NCI-H446 treated with DMSO at 0.1 percent for 48 hours (cell line): ENCODE measurements around the gene PAQR5.

Experiments
- DNase-seq: peaks from one replicate; lab custom pipeline; 2025; lab: John Stamatoyannopoulos, UW

The PAQR5 gene

DNA sequence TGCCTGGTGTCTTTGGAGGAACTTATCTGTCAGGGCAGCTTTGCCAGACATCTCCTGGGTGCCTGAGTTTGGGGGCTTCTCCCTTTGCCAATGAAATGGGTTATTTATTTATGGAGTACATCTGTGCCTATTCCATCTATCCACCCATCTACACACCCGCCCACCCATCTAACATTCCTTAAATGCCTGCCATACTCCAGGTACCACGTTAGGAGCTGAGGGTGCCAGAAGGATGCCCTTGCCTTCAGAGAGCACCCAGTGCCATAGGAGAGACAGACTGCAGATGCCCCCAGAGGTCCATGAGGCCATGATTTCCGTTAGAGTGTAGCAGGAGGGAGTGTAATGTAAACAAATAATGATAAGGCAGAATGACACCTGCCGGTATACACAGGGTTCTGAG lies 93.6 kb downstream of the PAQR5 start:
- no peak for DNase-seq

DNA sequence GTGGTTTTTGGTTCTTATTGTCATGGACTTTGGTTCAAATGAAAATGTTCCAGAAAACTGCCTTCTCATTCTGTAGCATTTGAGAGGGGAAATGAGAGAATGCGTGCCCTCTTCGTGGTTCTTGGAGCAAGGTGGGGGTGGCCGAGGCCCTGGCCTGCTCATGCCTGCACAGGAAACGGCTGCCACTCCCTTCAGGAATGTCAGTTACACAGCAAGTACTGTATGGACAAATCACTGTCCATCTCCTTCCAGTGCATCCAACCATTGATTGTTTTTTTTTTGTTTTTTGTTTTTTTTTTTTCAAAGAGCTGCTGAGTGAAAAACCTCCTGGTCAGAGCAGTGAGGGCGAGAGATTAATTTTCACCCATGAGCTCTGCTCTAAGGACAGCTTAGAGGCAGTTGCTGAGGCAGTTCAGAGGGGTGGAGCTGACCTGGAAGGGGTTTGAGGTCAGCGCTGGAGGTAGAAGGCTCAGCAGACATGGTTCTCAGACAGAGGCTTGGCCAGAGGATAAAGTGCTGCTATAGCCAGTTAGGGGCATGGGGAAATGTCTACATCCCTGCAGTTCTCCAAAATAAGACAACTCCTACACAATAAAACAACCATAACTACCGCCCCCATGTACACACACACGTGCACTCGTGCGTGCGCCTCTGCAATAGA lies 95.2 kb downstream of the PAQR5 start:
- DNase-seq, result no peak

DNA sequence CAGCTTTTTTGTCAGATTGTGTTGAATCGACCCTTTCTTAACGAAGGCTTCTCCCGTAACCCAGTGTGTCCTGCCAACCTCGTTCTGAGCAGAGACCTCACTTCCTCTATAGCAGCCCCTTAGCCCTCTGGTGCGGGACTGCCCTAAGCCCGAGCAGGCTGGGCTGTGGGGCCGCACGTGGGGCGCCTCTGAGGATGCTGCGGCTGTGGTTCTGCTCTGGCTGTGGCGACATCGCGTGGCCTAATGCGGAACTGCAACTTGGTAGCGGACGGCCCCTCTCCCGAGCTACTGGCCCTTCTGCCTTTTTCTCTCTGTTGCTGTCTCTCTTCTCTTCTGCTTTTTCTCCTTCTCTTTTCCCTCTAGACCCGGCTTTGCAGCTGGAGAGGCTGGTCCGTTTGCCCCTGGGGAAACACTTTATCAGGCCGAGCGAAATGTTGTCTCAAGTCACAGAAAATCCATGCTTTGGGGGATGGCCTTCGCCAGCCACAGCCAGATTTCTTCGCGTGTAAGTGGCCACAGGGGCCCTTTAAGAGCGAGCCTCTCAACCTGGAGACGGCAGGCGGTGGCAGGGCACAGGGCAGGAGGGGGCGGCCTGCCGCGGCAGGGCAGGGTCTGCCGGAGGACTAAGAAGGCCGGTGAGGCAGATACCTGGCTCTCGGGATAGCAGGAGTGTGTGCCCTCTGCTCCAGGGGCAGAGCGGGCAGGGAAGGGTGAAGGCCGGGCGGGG lies 96.0 kb downstream of the PAQR5 start:
- no peak for DNase-seq

DNA sequence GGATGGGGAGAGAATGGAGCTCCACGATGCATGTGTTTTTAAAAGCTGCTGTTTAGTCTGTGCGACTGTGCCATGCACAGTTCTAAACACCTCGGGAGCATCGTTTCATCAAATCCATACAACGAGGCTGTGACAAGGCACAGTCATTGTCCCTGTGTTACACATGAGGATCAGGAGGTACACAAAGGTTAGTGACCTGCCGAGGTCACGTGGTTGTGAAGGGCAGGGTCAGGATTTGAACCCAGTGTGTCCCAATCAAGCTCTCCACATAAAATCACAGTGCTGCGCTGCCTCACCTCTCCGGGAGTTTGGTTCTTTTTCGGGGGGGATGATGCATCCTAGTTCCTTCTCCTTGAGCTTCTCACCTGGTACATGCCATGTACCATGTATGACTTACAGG lies 96.7 kb downstream of the PAQR5 start:
- DNase-seq, result no peak

DNA sequence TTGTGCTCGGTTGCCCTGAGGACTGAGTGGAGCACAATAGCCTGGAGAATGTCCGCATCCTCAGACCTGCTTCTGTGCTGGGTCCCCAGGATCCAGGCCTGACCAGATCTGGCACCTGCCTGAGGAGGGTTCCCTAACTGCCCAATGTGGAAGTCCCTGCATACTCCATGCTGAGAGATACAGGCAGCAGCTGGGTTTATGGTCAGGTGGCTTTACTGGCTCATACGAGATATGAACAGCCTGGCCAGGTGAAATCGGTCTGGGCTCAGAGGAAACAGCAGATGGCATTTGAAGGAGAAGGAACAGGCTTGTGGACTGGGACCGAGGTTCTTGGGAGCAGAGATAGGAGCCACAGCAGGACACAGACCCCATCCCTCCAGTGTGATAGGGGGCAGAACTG lies 97.3 kb downstream of the PAQR5 start:
- DNase-seq, result no peak

DNA sequence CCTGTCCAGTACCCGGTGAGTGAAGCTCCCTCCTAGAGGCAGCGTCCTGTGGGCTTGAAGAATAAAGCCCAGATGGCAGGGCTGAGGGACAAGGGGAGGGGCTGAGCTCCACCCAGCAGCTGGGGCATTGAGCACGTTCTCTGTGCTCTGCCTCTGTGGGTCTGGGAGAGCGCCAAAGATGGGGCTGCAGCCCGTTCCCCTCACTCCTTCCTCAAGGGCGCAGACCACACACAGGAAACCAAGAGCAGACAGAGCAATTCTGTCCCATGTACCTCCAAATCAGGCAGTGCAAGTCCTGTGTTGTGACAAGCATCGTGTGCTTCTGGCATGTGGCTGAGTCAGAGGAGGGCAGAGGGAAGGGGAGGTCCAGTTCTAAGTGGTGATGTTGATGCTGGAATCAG lies 99.8 kb downstream of the PAQR5 start:
- no peak for DNase-seq

DNA sequence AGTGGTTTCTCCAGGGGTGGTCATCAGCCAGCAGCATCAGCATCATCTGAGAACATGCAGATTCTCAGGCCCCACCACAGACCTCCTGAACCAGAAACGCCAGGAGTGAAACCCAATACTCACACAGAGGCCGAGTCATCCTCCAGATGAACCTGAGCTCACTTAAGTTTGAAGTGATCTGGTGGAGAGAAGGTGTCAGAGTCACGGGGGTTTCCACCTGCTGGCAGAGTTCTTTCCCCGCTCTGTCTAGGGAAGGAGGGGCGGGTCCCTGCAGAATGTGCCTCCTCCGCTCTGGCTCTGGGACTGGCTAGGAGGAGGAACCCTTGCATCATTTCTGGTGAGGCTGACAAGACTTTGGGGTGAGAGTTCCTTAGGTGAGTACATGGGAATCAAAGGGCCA lies 102.1 kb downstream of the PAQR5 start:
- no peak for DNase-seq

DNA sequence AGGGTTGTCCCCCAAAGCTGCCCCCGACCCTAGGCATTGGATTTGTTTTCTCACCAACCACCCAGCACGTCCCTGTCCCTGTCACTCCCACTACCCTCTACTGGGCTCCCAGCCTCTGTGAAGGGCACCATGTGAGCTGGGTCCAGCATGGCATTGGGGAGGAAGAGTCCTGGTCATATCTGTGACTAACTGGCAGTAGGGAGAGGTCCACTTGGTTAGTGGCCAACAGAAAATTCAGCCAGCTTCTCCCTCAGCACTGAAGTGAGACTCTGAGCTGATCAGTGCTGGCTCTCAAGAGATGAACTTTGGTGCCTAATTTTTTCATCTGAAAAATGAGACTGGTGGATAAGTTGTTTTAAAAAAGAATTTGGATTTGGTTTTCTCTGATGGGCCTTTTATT lies 104.1 kb downstream of the PAQR5 start:
- DNase-seq, result no peak

DNA sequence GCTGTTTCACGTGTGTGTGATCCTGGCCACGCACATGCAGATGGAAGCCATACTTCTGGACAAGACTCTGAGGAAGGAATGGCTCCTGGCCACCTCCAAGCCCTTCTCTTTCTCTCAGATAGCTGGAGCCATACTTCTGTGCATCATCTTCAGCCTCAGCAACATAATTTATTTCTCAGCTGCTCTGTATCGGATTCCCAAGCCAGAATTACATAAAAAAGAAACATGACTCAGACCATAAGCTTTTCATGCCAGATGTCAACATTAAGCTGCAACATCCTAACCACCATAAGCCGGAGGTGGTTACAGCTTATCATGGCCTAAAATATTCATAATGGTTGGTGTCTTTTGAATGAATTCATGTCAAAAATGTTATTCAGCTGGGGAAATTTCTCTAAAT lies 104.9 kb downstream of the PAQR5 start:
- no peak for DNase-seq

DNA sequence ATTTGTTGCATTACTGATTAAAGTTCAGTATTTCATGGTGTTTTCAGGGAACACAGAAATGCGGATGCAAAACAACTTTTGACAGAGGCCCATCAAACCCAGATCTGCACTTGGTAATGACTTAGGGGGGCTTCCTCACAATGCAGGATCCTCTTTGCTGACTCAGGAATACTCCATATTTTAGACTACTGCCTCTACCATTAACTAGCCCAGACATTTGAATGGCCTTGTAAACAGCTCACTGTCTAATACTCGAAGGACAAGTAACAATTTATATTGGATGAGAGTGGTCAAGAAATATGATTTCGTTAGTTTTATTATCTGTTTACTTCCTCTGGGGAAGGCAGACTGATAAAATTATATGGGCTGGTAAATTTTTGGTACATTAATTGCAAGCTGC lies 106.4 kb downstream of the PAQR5 start:
- no peak for DNase-seq

DNA sequence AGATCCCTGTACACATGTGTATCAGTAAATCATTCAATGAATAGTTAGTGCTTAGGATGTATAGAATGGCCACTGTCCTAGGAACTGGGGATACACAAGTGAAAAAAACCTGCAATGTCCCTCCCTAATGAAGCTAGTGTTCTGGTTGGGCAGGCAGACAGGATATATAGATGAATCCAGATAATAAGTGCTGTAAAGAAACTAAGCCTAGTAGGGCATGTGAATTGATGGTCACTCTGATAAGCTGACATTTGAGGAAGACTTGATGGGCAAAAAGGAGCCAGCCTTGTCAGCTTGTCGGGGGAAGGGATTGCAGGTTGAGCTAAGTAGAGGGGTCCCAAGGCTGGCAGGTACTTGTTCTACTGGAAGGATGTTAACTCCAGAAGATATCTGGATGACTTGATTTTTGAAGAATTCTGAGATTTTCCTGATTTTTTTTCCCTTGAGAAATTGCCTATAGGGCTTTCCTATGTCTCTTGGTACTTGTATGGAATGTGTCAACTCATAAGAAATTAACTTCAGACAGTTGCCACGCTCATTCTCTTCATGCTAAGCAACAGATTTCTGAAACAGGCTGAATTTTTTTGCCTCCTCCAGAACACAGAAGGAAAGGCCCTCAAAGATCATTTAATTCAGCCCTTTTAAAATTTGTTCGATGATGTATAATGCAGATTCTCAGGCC lies 109.1 kb downstream of the PAQR5 start:
- no peak for DNase-seq

DNA sequence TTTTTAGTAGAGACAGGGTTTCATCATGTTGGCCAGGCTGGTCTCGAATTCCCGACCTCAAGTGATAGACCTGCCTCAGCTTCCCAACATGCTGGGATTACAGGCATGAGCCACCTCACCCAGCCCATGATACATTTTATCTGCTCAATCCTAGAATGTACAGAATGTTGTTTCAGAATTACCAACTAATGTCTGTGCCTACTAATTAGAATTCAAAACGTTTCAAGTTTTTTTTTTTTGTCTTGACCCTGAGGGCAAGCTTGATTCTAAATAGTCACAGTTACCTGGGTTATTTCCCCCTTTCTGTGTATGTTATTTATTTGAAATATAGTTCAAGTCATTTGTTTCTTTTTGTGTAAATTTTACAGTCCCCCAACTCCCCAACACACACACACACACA lies 110.1 kb downstream of the PAQR5 start:
- DNase-seq, result no peak

DNA sequence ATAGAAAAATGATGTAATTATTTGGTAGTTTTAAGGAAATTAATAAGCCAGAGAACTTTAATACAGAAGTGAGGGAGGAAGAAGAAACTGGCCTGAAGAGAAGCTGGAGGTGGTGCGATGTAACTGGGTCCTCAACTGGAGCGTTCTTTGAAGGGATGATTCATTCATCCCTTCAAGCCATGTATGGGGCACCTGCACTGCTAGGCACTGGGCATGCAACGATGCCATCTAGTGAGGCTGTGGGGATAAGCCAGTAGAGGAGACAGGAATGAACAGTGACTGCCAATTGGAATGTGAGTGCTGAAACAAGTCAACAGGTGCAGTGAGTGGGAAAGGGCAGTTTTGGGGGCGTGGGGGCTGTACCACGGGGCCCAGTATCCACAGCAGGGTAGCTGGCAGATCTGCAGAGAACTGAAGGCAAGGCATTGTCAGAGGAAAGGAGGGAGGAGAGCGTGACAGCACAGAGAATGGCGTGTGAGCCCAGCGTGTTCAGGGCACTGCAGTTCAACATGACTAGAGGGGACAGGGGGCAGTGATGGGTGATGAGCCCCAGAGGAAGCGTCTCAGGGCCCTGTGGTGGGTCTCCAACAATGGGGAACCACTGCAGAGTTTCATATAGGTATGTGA lies 111.6 kb downstream of the PAQR5 start:
- peak; percentile 13 for DNase-seq

DNA sequence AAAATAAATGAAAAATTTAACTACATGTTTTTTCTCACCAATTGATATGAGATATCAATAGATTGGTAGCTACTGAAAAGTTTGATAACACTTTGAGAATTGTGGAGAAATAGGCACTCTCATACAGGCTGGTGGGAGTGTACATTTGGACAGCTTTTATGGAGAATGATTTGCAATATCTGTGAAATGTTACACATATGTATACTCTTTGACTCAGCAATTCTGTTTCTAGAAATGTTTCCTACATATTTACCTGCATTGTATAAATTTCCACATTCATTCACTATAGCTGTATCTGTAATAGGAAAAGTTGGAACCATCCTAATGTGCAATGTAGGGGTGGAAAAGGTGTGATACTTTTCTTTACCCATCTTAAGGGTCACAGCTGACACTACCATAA lies 113.6 kb downstream of the PAQR5 start:
- DNase-seq, result no peak

DNA sequence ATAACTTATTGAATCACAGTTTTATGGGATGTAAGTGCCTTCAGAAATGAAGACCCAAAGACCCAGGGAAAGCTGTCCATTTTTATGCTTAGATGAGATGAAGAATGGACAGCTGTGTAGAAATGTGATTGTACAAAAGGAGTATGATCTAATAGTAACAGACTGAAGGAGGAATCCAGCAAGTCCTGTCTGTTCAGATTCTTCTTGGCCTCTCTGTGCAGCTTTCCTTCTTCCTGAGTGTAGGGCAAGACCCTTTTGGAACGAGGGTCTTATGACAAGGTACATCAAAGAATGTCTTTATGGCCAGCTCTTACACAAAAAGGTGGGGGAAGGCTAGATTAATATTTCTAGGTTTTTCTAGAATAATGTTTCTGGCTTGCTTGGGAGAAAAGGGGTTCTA lies 114.0 kb downstream of the PAQR5 start:
- DNase-seq, result no peak

DNA sequence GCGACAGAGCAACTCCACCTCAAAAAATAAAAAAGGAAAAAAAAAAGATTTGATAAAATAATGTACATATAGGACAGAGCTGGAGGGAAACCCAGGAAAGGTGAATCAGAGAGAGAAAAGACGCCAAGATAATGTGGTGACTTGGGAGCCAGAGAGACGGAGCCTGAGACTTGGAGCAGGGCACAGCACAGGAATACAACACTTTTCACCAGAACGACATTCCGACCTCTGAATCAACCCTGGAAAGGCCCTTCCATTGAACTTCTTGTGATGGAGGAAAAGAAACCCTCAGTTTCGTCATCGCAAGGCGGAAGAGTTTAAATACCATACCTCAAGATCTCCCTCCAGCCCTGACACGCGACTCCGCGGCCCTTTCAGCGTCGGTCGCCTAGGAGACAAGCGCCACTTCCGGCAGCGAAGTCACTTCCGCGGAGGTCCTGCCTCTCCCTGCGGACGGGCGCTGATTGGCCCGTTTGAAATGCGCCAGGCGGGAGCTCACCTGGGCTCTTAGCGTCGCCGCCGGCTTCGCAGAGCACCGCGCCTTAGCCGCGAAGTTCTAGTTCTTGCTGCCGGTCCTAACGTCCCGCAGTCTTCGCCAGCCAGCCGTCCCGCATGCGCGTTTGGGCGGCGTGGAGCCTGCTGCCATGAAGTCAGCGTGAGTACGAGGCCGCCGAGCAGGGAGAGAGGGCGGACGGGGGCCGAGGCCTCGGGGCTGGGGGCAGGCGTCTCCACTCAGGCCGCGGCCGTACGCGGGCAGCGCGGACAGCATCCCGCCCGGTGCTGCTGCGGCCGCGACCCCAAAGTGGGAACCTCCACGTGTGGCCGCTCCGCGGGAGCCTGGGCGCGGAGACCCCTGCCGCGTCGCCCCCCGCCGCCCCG lies 115.3 kb downstream of the PAQR5 start, which contains the start of gene KIF23:
Gene KIF23 (plus strand): TSS at position 528 of the 879 bp plus-strand sequence. CDS start 117 bp downstream, at position 645.
- peak; percentile 68 for DNase-seq

DNA sequence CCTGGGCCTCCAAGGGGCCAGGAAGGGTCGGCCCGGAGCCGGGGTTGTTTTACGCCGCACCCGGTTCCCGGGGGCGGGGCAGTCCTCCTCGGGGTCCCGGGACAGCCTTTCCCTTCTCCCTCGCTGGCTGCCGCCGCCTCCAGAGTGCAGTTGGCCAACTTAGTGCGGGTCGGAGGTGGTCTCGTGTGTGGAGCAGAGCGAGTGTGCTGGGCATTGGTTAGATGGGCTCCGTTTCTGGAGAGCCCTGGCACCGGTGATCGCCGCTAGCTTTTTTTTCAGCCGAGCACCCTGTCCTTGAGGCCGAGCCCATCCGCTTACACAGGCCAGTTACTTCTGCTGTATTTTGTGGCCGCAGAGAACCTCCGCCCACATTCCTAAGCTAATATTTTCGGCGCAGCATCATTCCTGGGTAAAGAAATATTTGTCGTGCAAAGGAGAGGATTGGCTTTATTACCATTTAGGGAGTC lies 116.0 kb downstream of the PAQR5 start:
- DNase-seq, result no peak

DNA sequence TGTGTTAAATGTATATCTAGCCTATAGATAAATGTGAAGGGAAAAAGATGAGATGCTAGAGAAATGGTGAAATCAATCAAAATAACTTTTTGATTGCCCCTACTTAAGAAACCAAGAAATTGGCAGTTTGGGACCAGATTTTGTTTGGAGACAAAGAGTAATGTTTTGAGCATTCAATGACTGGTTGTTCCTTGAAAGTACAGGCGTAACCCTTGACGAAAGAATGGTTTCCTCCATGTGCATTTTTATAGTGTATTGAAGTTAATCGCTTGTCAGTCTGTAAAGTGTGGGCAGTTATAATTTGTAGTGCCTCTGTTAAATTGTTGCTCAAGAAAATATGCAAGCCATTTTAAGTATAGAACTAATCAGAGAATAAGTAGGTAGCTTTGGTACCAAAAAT lies 116.7 kb downstream of the PAQR5 start:
- DNase-seq, result no peak

DNA sequence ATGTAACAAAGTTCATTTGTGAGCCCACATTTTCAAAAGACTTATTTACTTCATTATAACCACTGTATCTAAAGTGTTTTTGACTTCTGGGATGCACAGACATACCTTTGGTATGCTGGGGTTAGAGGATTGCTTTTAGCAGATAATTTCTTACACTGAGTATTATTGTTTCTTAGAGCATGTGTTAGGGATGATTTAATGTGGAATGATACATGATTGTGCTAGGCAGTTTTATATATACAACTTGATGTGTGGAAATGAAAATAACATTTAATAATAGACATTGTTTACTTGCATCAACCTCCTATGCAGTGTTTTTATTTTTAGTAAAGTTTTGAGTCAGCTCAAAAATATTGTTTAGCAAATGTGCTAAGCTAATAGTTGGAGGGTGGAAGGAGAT lies 118.9 kb downstream of the PAQR5 start:
- no peak for DNase-seq

DNA sequence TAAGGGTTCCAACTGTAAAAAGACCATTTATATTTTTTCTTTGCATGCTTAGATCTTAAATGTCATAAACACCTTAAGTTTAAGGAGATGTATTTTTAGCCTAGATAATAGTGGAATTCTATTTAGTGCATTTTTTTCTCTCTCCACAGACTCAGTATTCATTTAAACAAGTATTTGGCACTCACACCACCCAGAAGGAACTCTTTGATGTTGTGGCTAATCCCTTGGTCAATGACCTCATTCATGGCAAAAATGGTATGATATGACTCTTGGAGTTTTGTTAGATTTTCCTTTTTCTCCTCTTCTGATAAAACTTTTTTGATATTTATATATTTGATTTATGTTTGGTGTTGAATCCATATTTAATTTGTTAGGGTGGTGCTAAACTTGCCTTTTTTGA lies 122.8 kb downstream of the PAQR5 start:
- DNase-seq, result no peak

DNA sequence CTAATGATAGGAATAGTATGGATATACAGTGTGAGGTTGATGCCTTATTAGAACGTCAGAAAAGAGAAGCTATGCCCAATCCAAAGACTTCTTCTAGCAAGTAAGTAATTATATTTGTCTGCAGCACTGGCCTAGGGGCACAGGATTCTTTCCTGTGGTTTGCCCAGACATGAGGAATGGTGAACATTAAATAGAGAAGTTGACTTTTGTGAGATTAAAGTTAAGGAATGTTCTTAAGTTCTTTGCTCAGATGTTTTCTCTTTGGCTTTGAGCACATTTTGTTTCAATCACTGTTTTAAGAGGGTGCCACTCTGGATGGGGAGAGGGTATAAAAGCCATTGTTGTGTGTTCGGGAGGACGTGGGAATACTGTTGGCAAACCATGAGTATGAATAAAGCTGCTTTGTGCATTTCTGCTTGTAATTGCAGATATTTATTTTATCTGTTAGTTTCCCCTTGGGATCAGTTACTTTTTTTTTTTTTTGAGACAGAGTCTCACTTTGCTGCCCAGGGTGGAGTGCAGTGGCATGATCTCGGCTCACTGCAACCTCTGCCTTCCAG lies 123.7 kb downstream of the PAQR5 start:
- DNase-seq, result no peak
